ENCODE data around the gene HOXA3. TPM values are rescaled to one million over a fixed set of nuclear protein-coding genes. Genes with fewer than 3 reads are reported as not detected.

HOXA3 gene
- total RNA-seq, 3 donors from 2014 or later = 4.5 to 6.4 (median 4.6) TPM

DNA sequence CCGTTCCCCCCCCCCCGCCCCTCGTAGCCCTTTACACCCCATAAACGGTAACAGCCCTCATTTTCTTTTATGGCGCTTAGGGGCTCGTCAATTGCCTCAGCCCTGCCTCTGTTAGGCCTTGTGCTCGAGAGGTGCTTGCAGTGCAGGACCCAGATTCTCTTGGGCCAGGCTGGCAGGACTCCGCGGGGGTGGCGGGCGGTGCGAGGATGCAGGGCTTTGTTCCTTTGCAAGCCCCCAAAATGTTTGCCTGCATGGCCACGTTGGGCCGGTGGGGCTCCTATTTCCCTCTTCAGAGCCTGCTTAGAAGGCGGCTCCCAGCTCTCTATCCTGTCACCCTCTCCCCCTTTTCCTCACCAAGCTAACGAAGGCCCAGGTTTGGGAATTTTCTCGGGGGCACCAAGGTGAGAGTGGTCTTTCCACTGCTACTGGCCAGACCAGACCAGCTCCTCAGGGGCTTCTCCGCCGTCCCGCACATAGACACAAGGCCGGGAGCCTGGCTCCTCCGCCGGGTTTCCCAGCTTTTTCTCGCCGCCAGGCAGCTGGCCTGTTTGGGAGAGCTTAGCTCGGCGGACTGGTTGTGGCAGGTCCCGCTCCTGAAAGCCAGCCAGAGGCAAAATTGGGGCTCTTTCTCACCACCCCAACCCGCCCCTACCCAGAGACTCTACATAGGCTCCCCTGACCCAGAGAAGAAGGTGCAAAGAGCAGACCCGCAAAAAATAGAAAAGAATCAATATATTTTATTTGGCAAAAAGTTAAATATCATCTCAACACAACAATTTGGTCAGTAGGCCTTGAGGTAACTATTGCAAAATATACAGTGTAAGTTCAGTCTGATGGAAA is 9.6 kb upstream of the HOXA3 start:
- peaks cover 3 to 37% of the 10 kb centered on the region in 2 donors for H3K27me3 ChIP-seq
- TF ChIP-seq POLR2AphosphoS5 (IDR thresholded peaks at IDR 0.05) = no peak
- peak in 1 of 2 donors; percentile 55 for DNase-seq (ENCODE audit: low spot score in 2 of 2)

DNA sequence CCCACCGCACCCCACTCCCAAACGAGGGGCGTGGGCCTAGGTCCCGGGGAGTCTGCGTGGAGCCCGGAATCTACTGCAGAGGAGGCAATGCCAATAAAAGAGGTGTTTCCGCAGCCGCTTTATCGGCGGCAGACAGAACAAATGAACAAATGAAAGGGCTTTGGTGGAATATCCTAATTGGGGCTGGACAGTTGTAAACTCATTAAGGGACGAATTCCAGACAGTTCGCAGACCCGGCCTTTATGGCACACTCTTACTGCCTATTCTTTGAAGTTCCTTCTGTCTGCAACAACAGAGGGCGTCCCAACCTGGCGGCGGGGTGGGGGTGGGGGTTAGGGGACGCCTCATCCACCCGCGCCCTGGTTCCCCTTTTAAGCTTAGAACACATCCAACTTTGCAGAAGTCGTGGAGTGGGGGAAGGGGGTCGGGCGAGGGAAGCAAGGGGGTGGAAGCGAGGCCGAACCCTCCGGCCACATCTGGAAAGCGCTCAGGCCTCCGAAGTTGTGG is 8.9 kb upstream of the HOXA3 start:
- intact Hi-C loops (cut with DNase I; ENCODE audit: low total_unique reads) = loop anchor here (5.0 kb wide), 1 partner anchor 794 kb away; no protein-coding TSS in a partner anchor
- DNase-seq (ENCODE audit: low spot score in 2 of 2) = peak in 1 of 2 donors; percentile 53
- peak overlapping the region; percentile 57 to 85 (median 65) for H3K4me3 ChIP-seq
- no peaks in the 10 kb centered on the region for H3K4me1 ChIP-seq
- peaks cover 3 to 32% of the 10 kb centered on the region in 2 donors for H3K27me3 ChIP-seq
- no peaks in the 10 kb centered on the region for H3K36me3 ChIP-seq
- TF ChIP-seq POLR2AphosphoS5 (IDR thresholded peaks at IDR 0.05) (no peak), POLR2A (IDR thresholded peaks at IDR 0.05) (no peak), CTCF (IDR thresholded peaks at IDR 0.05) (no peak)
- H3K27ac ChIP-seq = peak overlapping the region; percentile 91 to 96
- H3K9me3 ChIP-seq = no peaks in the 10 kb centered on the region

More for the DNA sequence above, 9.6 kb upstream of the HOXA3 start:
- intact Hi-C loops (cut with DNase I; ENCODE audit: low total_unique reads) = loop anchor here (5.0 kb wide), 1 partner anchor 795 kb away; no protein-coding TSS in a partner anchor
- no peaks in the 10 kb centered on the region for H3K4me1 ChIP-seq
- peak overlapping the region; percentile 57 to 85 (median 65) for H3K4me3 ChIP-seq
- H3K36me3 ChIP-seq = no peaks in the 10 kb centered on the region
- peak overlapping the region; percentile 91 to 96 for H3K27ac ChIP-seq
- no peaks in the 10 kb centered on the region for H3K9me3 ChIP-seq

- no peaks in the 10 kb centered on the region for H3K9me3 ChIP-seq
- H3K4me3 ChIP-seq = peak overlapping the region; percentile 57 to 85 (median 65)
- H3K4me1 ChIP-seq = no peaks in the 10 kb centered on the region
- peak overlapping the region; percentile 91 to 96 for H3K27ac ChIP-seq
- peaks cover 6 to 32% of the 10 kb centered on the region in 2 donors for H3K27me3 ChIP-seq
- no peaks in the 10 kb centered on the region for H3K36me3 ChIP-seq
- DNase-seq (ENCODE audit: low spot score in 2 of 2) = peak; percentile 87 to 91
- intact Hi-C loops (cut with DNase I; ENCODE audit: low total_unique reads) = loop anchor here (5.0 kb wide), 1 partner anchor 793 kb away; no protein-coding TSS in a partner anchor
- no peak for TF ChIP-seq POLR2A (IDR thresholded peaks at IDR 0.05)
- TF ChIP-seq POLR2AphosphoS5 (IDR thresholded peaks at IDR 0.05) = peak in 2 of 3 donors; percentile 53 to 57
- TF ChIP-seq CTCF (IDR thresholded peaks at IDR 0.05) = peak; percentile 99
Measured at GRCh38 chr7:27160546-27161213, 8.3 kb upstream of the HOXA3 start.

DNA sequence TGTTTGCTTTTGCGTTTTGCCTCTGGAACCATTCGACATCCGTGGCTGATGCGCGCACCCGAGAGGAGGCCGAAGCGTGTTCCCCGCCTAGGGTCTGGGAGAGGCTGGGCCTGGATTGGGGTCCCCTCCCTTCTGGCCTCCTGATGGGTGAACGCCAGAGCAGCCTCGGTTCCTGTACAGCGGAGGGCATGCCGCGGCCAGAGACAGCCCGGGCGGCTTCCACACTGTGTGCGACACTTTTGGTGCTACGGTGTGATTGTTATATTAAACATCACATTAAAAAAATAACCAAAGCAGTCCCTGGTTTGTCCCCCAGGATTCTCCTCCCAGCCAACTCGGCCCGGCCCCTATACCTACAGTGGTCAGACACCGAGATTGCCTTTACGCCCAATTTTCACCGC is 7.8 kb upstream of the HOXA3 start:
- H3K36me3 ChIP-seq = no peaks in the 10 kb centered on the region
- H3K9me3 ChIP-seq = no peaks in the 10 kb centered on the region
- peaks cover 6 to 29% of the 10 kb centered on the region in 2 donors for H3K27me3 ChIP-seq
- peaks cover 0 to 4% of the 10 kb centered on the region in 2 donors for H3K4me1 ChIP-seq
- DNase-seq (ENCODE audit: low spot score in 2 of 2) = peak in 1 of 2 donors; percentile 50
- peak overlapping the region; percentile 57 to 85 (median 65) for H3K4me3 ChIP-seq
- TF ChIP-seq POLR2AphosphoS5 (IDR thresholded peaks at IDR 0.05) (no peak), CTCF (IDR thresholded peaks at IDR 0.05) (no peak), POLR2A (IDR thresholded peaks at IDR 0.05) (no peak)
- intact Hi-C loops (cut with DNase I; ENCODE audit: low total_unique reads) = loop anchor here (5.0 kb wide), 1 partner anchor 793 kb away; no protein-coding TSS in a partner anchor
- peak overlapping the region; percentile 91 to 96 for H3K27ac ChIP-seq

Measured in breast epithelium (tissue), 4 donors.